T-helper 1 cell (primary cell): Measurements from ENCODE around the gene PANK4.

Source experiments
- DNase-seq, 5 donors: peaks; one replicate each; pipeline ENCODE4 v3.0.0-alpha.2; 2012 to 2020

The PANK4 gene

GRCh38 chr1:2544093-2544874, 17.9 kb upstream of the PANK4 start:
- no peak for DNase-seq

GRCh38 chr1:2543543-2544092, 17.2 kb upstream of the PANK4 start:
- peak in 3 of 5 donors; percentile 20 to 46 (median 30) for DNase-seq

- no peak for DNase-seq
These were observed 16.0 kb upstream of the PANK4 start for GRCh38 chr1:2542246-2542915.

GRCh38 chr1:2541619-2542245, 15.3 kb upstream of the PANK4 start:
- no peak for DNase-seq

- DNase-seq, result no peak
These were observed 14.6 kb upstream of the PANK4 start for GRCh38 chr1:2540816-2541492.

- no peak for DNase-seq
These were observed 13.0 kb upstream of the PANK4 start for GRCh38 chr1:2539312-2539907.

GRCh38 chr1:2538872-2539271, 12.5 kb upstream of the PANK4 start:
- no peak for DNase-seq

- DNase-seq, result no peak
These were observed 12.0 kb upstream of the PANK4 start for GRCh38 chr1:2538376-2538775.

GRCh38 chr1:2537784-2538115, 11.4 kb upstream of the PANK4 start:
- DNase-seq, result no peak

GRCh38 chr1:2535981-2536380, 9.6 kb upstream of the PANK4 start:
- DNase-seq, result no peak

GRCh38 chr1:2535455-2535854, 9.1 kb upstream of the PANK4 start:
- no peak for DNase-seq

- no peak for DNase-seq
These were observed 8.5 kb upstream of the PANK4 start for GRCh38 chr1:2534687-2535441.

- DNase-seq, result no peak
These were observed 7.9 kb upstream of the PANK4 start for GRCh38 chr1:2534315-2534686.

- DNase-seq, result no peak
These were observed 7.0 kb upstream of the PANK4 start for GRCh38 chr1:2533365-2533764.

- DNase-seq, result no peak
These were observed 6.2 kb upstream of the PANK4 start for GRCh38 chr1:2532485-2533160.

- DNase-seq, result no peak
These were observed 4.3 kb upstream of the PANK4 start for GRCh38 chr1:2530513-2531361.

- no peak for DNase-seq
These were observed 3.6 kb upstream of the PANK4 start, which contains the start of gene HES5 for GRCh38 chr1:2529784-2530512. Gene HES5 (minus strand): TSS chr1:2530263. CDS start chr1:2530164, 99 bp downstream.

- peak in 2 of 5 donors; percentile 30 to 31 for DNase-seq
These were observed 2.8 kb upstream of the PANK4 start for GRCh38 chr1:2528966-2529783.

GRCh38 chr1:2528611-2528965, 2.2 kb upstream of the PANK4 start:
- no peak for DNase-seq
